HEK293 (cell line): ENCODE results near the gene KCNMA1.

Experiments
- CTCF ChIA-PET: fragments of 350-600 bp; formaldehyde crosslinking; extraction: SDS; loops from one replicate; lab custom pipeline; 2021; ENCODE audit warnings: antibody characterized with exemption; lab: Yijun Ruan, JAX
- POLR2A ChIA-PET: fragments of 300-600 bp; formaldehyde crosslinking; extraction: SDS; loops from one replicate; lab custom pipeline; 2020; ENCODE audit warnings: antibody characterized with exemption, inconsistent platforms; lab: Yijun Ruan, JAX
- H3K27ac ChIP-seq: fragments of 200-500 bp; sonication (Bioruptor generic); 2 replicates; pipeline ENCODE4 v1.5.1; 2014; ENCODE audit warnings: low read depth, low read length, control low read depth, inconsistent platforms; ENCODE audit errors: extremely low read depth
- H3K36me3 ChIP-seq, 2 experiments: fragments of 200-500 bp in 1 of 2; sonication (Bioruptor generic) in 1 of 2; 1 replicate in 1 of 2; 2 replicates in 1 of 2; pipeline ENCODE4 v1.5.1; 2014 to 2017; ENCODE audit warnings: inconsistent platforms in 2 of 2, low read length in 2 of 2; ENCODE audit not compliant: control insufficient read depth in 2 of 2, insufficient read depth in 1 of 2
- H3K4me1 ChIP-seq: fragments of 200-500 bp; sonication (Bioruptor generic); 2 replicates; pipeline ENCODE4 v1.5.1; 2014; ENCODE audit warnings: mild to moderate bottlenecking, low read length, inconsistent platforms; ENCODE audit not compliant: control insufficient read depth, insufficient read depth
- H3K4me3 ChIP-seq: 2 replicates; pipeline ENCODE4 v1.5.1; 2011; ENCODE audit warnings: low read depth, mild to moderate bottlenecking, control low read depth, low read length, moderate library complexity
- H3K9me3 ChIP-seq: fragments of 200-500 bp; sonication (Bioruptor generic); 2 replicates; pipeline ENCODE4 v1.5.1; 2014; ENCODE audit warnings: low read depth, low read length, inconsistent platforms; ENCODE audit not compliant: control insufficient read depth, insufficient read depth
- CTCF ChIP-seq: fragments of 450-650 bp; formaldehyde crosslinking; IDR thresholded peaks from 2 replicates; pipeline ENCODE4 v1.5.1; 2016; ENCODE audit warnings: missing biosample characterization, missing genetic modification characterization
- ELK4 ChIP-seq: IDR thresholded peaks from 2 replicates; pipeline ENCODE4 v1.6.1; 2011; ENCODE audit warnings: mild to moderate bottlenecking, low read depth, low read length, borderline replicate concordance
- GLIS1 ChIP-seq: fragments of 450-650 bp; formaldehyde crosslinking; IDR thresholded peaks from 2 replicates; pipeline ENCODE4 v1.5.1; 2016; ENCODE audit warnings: missing biosample characterization, missing genetic modification characterization
- HOXC10 ChIP-seq: sonication (generic); formaldehyde crosslinking; IDR thresholded peaks from 2 replicates; pipeline ENCODE4 v1.8.1; 2023; ENCODE audit warnings: mild to moderate bottlenecking, missing genetic modification reagents
- KLF1 ChIP-seq: fragments of 450-650 bp; formaldehyde crosslinking; IDR thresholded peaks from 2 replicates; pipeline ENCODE4 v1.5.1; 2016; ENCODE audit warnings: missing biosample characterization, missing genetic modification characterization
- MZF1 ChIP-seq: fragments of 450-650 bp; formaldehyde crosslinking; IDR thresholded peaks from 2 replicates; pipeline ENCODE4 v1.5.1; 2017; ENCODE audit warnings: missing biosample characterization, missing genetic modification characterization, borderline replicate concordance
- OSR2 ChIP-seq: fragments of 450-650 bp; formaldehyde crosslinking; IDR thresholded peaks from 2 replicates; pipeline ENCODE4 v1.5.1; 2016; ENCODE audit warnings: missing biosample characterization, missing genetic modification characterization
- OVOL3 ChIP-seq: fragments of 450-650 bp; formaldehyde crosslinking; IDR thresholded peaks from 2 replicates; pipeline ENCODE4 v1.5.1; 2016; ENCODE audit warnings: missing biosample characterization, missing genetic modification characterization
- SP7 ChIP-seq: fragments of 450-650 bp; formaldehyde crosslinking; IDR thresholded peaks from 2 replicates; pipeline ENCODE4 v1.5.1; 2016; ENCODE audit warnings: missing biosample characterization, missing genetic modification characterization
- YY2 ChIP-seq: fragments of 450-650 bp; formaldehyde crosslinking; IDR thresholded peaks from 2 replicates; pipeline ENCODE4 v1.5.1; 2016; ENCODE audit warnings: missing biosample characterization, missing genetic modification characterization
- ZBTB20 ChIP-seq: fragments of 450-650 bp; formaldehyde crosslinking; IDR thresholded peaks from 2 replicates; pipeline ENCODE4 v1.5.1; 2016; ENCODE audit warnings: missing biosample characterization, missing genetic modification characterization
- ZBTB49 ChIP-seq: fragments of 450-650 bp; formaldehyde crosslinking; IDR thresholded peaks from 2 replicates; pipeline ENCODE4 v1.5.1; 2016; ENCODE audit warnings: missing biosample characterization, missing genetic modification characterization, low read depth
- ZFP69B ChIP-seq: fragments of 450-650 bp; formaldehyde crosslinking; IDR thresholded peaks from 2 replicates; pipeline ENCODE4 v1.5.1; 2016; ENCODE audit warnings: missing biosample characterization, missing genetic modification characterization
- ZIC2 ChIP-seq: fragments of 450-650 bp; formaldehyde crosslinking; IDR thresholded peaks from 2 replicates; pipeline ENCODE4 v1.5.1; 2016; ENCODE audit warnings: missing biosample characterization, missing genetic modification characterization
- ZNF114 ChIP-seq: fragments of 450-650 bp; formaldehyde crosslinking; IDR thresholded peaks from 2 replicates; pipeline ENCODE4 v1.5.0; 2017; ENCODE audit warnings: missing biosample characterization, missing genetic modification characterization
- ZNF133 ChIP-seq: fragments of 450-650 bp; formaldehyde crosslinking; IDR thresholded peaks from 2 replicates; pipeline ENCODE4 v1.5.1; 2016; ENCODE audit warnings: missing biosample characterization, missing genetic modification characterization
- ZNF140 ChIP-seq: fragments of 450-650 bp; formaldehyde crosslinking; IDR thresholded peaks from 2 replicates; pipeline ENCODE4 v1.5.1; 2016; ENCODE audit warnings: missing biosample characterization, missing genetic modification characterization
- ZNF146 ChIP-seq: fragments of 450-650 bp; formaldehyde crosslinking; IDR thresholded peaks from 2 replicates; pipeline ENCODE4 v1.5.1; 2016; ENCODE audit warnings: missing biosample characterization, missing genetic modification characterization
- ZNF221 ChIP-seq: fragments of 450-650 bp; formaldehyde crosslinking; IDR thresholded peaks from 2 replicates; pipeline ENCODE4 v1.5.1; 2017; ENCODE audit warnings: missing biosample characterization, missing genetic modification characterization, borderline replicate concordance
- ZNF24 ChIP-seq: fragments of 450-650 bp; formaldehyde crosslinking; IDR thresholded peaks from 2 replicates; pipeline ENCODE4 v1.5.1; 2016; ENCODE audit warnings: missing biosample characterization, missing genetic modification characterization
- ZNF416 ChIP-seq: fragments of 450-650 bp; formaldehyde crosslinking; IDR thresholded peaks from 2 replicates; pipeline ENCODE4 v1.5.1; 2016; ENCODE audit warnings: missing biosample characterization, missing genetic modification characterization
- ZNF561 ChIP-seq: fragments of 450-650 bp; IDR thresholded peaks from 2 replicates; pipeline ENCODE4 v1.5.1; 2018; ENCODE audit warnings: missing biosample characterization, missing genetic modification characterization, borderline replicate concordance
- ZNF610 ChIP-seq: fragments of 450-650 bp; formaldehyde crosslinking; IDR thresholded peaks from 2 replicates; pipeline ENCODE4 v1.5.1; 2016; ENCODE audit warnings: missing biosample characterization, missing genetic modification characterization, borderline replicate concordance
- ZNF664 ChIP-seq: fragments of 450-650 bp; formaldehyde crosslinking; IDR thresholded peaks from 2 replicates; pipeline ENCODE4 v1.5.1; 2016; ENCODE audit warnings: missing biosample characterization, missing genetic modification characterization
- ZNF670 ChIP-seq: fragments of 450-650 bp; formaldehyde crosslinking; IDR thresholded peaks from 2 replicates; pipeline ENCODE4 v1.5.1; 2016; ENCODE audit warnings: missing biosample characterization, missing genetic modification characterization, low read depth
- ZNF677 ChIP-seq: fragments of 450-650 bp; IDR thresholded peaks from 2 replicates; pipeline ENCODE4 v1.5.0; 2018; ENCODE audit warnings: missing biosample characterization, mild to moderate bottlenecking, missing genetic modification characterization, moderate library complexity
- ZNF707 ChIP-seq: fragments of 450-650 bp; formaldehyde crosslinking; IDR thresholded peaks from 2 replicates; pipeline ENCODE4 v1.5.1; 2016; ENCODE audit warnings: missing biosample characterization, missing genetic modification characterization

KCNMA1 gene

GRCh38 chr10:77011874-77012811 is 625.5 kb downstream of the KCNMA1 start:
- Histone ChIP-seq H3K9me3 (no peaks in the 10 kb centered on the region), H3K27ac (no peak overlapping the region), H3K4me3 (no peak overlapping the region), H3K36me3 (no peaks in the 10 kb centered on the region)
- POLR2A ChIA-PET, result no interaction called here
- no peak for TF ChIP-seq ZNF140 (tag by site-specific recombination)
- TF ChIP-seq, all 188 proteins: peak for 0
- H3K4me1 ChIP-seq, result no peaks in the 10 kb centered on the region
- CTCF ChIA-PET, result interaction anchor here (0.6 to 1.5 kb wide), 4 partner anchors 8 to 620 kb away, joined by 3 to 6 read pairs (median 4); no protein-coding TSS in a partner anchor

- Histone ChIP-seq H3K27ac (no peak overlapping the region), H3K9me3 (no peaks in the 10 kb centered on the region), H3K4me3 (no peak overlapping the region), H3K36me3 (no peaks in the 10 kb centered on the region), H3K4me1 (no peaks in the 10 kb centered on the region)
- TF ChIP-seq ZNF610 (tag by site-specific recombination) (no peak), ELK4 (no peak), ZNF664 (no peak), MZF1 (tag by site-specific recombination) (no peak), KLF1 (tag by site-specific recombination) (no peak), ZBTB20 (tag by site-specific recombination) (no peak), ZNF114 (tag by site-specific recombination) (no peak), ZNF670 (tag by site-specific recombination) (no peak), ZNF146 (tag by site-specific recombination) (no peak), OSR2 (tag by site-specific recombination) (no peak), ZNF221 (tag by site-specific recombination) (no peak), ZNF561 (tag by site-specific recombination) (no peak), CTCF (no peak), HOXC10 (CRISPR knock-in tag) (no peak)
- POLR2A ChIA-PET, result no interaction called here
- CTCF ChIA-PET, result no interaction called here
Observed at GRCh38 chr10:77010430-77010829, 627.2 kb downstream of the KCNMA1 start.

- Histone ChIP-seq H3K4me3 (no peak overlapping the region), H3K36me3 (no peaks in the 10 kb centered on the region), H3K9me3 (no peaks in the 10 kb centered on the region), H3K4me1 (no peaks in the 10 kb centered on the region), H3K27ac (no peak overlapping the region)
- POLR2A ChIA-PET, result no interaction called here
- CTCF ChIA-PET, result no interaction called here
- TF ChIP-seq YY2 (tag by site-specific recombination), result no peak
- TF ChIP-seq OVOL3, result no peak
- no peak for TF ChIP-seq ZBTB49
- TF ChIP-seq ZNF707 (tag by site-specific recombination), result no peak
- no peak for TF ChIP-seq GLIS1 (tag by site-specific recombination)
- TF ChIP-seq ZIC2 (tag by site-specific recombination), result no peak
- TF ChIP-seq ZNF677 (tag by site-specific recombination), result no peak
- no peak for TF ChIP-seq SP7
- TF ChIP-seq ZNF133 (tag by site-specific recombination), result no peak
- TF ChIP-seq ZNF416 (tag by site-specific recombination), result no peak
- TF ChIP-seq ZFP69B (tag by site-specific recombination), result no peak
- no peak for TF ChIP-seq ZNF24 (tag by site-specific recombination)
Observed at GRCh38 chr10:77007834-77008233, 629.8 kb downstream of the KCNMA1 start.
